Dedifferentiated amniotic fluid mesenchymal stem cell (primary cell): Measurements from ENCODE around the gene CAPN6.

Source experiments
- DNase-seq: peaks from one replicate; pipeline ENCODE4 v3.0.0-alpha.2; 2016; ENCODE audit errors: extremely low spot score

CAPN6 gene, protein sequence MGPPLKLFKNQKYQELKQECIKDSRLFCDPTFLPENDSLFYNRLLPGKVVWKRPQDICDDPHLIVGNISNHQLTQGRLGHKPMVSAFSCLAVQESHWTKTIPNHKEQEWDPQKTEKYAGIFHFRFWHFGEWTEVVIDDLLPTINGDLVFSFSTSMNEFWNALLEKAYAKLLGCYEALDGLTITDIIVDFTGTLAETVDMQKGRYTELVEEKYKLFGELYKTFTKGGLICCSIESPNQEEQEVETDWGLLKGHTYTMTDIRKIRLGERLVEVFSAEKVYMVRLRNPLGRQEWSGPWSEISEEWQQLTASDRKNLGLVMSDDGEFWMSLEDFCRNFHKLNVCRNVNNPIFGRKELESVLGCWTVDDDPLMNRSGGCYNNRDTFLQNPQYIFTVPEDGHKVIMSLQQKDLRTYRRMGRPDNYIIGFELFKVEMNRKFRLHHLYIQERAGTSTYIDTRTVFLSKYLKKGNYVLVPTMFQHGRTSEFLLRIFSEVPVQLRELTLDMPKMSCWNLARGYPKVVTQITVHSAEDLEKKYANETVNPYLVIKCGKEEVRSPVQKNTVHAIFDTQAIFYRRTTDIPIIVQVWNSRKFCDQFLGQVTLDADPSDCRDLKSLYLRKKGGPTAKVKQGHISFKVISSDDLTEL

DNA sequence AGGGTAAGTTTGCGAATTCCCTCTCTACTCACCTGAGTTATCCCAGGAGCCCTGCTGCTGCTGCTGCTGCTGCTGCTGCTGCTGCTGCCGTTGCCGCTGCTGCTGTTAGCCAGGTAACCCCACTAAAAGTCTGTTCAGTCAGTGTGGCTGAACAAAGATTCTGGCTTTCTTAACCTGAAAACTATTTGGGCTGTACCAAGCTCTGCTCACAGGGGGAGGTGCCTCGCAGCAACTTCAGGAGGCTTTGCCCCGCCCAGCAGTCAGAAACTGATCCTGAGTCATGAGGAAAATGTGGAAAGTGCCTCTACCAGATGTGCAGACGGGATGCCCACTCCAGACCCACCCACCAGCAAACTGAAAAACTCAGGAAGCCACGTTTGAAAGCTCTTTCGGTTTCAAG, at the start of gene CAPN6:
CAPN6 (minus strand) TSS at position 145 of the 400 bp plus-strand sequence. CDS start 6,547 bp downstream, outside the sequence.
- DNase-seq: no peak

DNA sequence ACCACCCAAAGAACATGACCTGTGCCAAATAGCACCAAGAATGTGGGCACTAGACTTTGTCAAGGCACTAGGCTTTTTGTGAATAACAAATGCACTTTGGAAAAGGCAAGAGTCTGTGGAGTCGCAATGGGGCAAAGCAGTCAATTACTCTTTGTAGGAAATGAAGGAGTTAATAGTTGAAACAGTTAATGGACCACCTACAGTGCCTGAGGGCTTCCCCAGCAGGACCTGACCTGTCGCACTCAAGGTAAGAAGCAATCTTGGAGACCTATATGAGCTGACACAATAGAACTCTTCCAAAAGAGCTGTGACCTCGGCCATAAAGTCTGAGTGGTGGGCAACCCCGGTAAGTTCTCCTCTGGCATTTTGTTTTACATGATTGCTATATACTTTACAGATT, 49.2 kb upstream of the CAPN6 start:
- DNase-seq: no peak

DNA sequence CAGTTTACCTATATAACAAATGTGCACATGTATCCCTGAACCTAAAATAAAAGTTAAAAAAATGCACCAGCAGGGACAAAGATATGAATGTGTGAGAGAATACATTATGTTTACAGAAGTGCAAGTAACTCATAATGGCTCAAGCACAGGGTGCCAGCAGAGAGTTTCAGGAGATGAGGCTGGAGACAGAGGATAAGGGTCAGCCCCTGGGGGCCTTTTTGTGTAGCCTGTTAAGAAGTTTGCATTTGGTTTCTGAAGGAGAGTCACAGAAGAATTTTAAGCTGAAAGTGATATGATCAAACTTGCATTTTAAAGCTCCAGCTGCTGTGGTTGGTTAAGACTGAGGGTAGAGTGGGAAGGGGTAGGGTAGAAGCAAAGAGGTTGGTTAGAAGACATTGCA, 48.6 kb upstream of the CAPN6 start:
- DNase-seq: no peak

DNA sequence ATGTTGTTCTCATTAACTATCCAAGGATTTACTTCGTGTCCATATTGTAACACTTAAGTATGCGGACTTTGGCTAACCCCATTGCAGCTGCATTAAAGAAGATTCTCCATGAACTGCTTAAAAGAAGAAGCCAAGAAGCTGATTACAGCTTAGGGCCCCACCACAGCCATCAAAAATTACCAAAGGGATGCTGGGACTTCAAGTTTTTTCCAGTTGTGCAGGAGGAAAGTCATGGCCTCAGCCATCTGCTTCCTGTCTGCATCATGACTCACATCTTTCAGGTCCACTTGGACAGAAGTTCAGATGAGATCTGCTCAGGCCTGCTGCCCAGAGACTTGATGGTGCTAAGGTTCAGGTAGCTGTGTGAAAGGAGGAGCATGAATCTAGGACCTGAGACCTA, 38.8 kb upstream of the CAPN6 start:
- DNase-seq: no peak

DNA sequence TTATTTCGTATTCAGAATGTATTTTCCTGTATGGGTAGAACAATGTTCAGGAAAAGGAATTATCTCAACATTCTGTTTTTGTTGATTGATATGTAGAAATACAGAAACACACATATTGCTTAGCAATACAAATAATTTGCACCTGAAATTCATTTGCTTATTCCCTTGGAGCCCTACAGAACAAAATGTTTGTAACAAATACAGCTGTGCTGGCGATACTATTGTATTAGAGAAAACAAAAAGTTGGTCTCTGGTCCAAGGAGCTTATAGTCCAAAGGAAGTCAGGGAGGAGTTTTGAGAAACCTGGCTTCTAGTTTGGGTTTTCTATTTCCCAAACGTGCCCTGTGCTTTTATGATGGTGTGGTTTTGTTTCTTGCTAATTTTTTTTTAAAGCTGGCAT, 37.8 kb upstream of the CAPN6 start:
- DNase-seq: no peak

DNA sequence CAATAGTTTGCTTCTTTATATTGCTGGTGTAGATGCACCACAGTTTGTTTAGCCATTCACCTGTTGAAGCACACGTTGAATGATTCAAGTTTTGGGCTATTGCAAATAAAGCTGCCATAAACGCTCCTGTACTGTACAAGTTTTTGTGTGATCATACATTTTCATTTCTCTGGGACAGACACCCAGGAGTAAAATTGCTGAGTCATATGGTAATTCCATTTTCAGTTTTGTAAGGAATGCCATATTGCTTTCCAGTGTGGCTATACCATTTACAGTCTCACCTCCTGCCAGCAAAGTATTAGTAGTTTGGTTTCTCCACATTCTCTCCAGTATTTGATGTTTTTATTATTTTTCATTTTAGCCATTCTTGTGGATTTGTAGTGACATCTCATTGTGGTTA, 32.0 kb upstream of the CAPN6 start:
- DNase-seq: no peak

DNA sequence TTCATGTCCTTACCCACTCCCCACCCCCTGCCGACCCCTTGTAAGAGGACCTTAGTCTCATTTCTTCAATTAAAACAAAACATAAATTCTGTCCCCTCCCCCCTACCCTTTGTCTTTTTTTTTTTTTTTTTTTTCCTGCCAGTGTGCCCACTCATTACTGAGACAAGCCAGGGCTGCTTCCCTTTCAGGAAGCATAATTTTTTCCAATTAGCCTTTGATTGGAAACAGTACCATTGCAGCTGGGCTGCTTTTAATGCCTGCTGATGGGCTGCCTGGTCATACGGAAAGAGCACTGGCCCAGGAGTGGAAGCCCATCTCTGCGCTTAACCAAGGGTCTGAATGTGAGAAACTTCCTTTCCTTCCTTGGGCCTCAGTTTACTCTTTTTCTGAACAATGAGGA, 18.6 kb upstream of the CAPN6 start:
- no peak for DNase-seq

DNA sequence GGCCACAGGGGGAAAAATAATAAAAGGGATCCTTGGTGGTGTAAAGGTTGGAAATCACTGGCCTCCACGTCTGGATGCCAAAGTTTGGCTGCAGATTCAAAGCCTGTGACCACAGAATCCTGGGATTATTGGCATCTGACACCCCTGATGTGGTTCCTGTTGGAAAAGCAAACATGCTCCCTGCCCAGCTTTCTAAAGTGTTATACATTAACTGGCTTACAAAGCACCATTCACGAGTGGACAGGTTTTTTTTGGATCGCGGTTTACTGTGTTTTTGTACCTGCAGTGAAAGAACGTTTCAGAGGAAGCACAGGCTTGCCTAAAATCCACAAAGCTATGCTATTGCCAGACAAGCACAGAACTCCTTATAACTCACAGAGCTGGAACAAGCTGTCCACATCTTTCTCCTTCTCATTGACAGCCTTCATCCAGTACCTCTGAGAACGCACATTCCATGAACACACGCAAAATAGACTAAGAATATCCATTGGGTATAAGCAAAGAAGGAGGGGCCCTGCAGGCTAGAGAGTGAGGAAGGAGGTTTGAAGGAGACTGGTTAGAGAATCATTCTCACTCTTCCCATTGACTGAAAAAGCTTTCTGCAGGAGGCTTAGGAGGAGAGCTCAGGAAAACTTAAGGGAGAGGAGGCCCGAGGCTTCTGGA, 14.5 kb upstream of the CAPN6 start:
- no peak for DNase-seq

DNA sequence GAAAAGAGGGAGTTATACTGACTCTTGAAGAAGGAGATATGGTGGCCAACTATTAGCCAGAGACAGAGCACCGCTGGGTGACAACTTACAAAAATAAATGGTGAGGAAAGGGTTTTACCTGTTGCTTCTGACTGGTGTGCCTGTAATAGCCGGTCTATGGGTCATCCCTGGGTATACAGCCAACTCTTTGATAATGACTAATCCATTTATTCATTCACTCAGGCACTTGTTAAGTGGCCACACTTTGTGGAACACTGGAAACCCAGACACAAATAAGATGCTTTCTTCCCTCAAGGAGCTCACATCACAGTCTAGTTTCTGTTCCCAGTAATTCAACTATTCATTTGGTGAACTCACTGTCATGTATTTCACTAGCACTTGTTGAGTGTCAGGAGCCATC, 13.2 kb upstream of the CAPN6 start:
- DNase-seq: no peak

DNA sequence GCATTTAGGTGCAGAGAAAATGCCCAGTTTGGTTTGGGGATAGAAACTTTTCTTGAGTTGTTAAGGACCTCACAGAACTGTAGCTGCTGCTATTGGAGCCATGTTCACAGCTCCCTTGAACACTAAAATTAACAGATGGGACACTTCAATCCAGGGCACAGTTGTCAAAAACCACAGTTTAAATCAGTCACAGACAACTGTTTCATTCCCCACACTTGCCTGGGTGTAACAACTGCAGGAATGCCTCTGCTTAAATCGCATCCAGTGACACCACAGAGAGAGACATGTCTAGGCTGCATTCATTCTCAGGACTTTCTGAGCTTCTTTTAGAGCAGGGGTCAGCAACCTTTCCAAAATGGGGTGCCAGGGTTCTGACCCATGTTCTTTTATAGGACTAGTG, 12.7 kb upstream of the CAPN6 start:
- DNase-seq: no peak

DNA sequence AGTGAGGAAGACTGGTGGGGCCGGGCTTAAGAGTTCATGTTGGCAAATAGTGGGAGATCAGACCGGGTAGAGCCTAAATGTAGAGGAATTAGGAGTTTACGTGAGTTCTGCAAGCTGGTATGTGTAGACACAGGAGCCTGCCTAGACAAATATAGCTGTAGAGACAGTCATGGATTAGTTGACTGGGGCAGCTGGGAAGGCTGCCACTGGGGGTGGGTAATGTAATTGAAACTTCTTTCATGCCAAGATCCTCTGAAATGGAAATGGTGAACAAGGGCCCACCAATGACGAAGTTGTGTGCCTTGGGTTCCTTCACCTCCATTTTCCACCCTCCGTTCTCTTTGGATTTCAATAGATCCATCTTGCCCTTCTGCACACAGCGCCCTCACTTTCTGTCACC, 11.9 kb upstream of the CAPN6 start:
- no peak for DNase-seq

DNA sequence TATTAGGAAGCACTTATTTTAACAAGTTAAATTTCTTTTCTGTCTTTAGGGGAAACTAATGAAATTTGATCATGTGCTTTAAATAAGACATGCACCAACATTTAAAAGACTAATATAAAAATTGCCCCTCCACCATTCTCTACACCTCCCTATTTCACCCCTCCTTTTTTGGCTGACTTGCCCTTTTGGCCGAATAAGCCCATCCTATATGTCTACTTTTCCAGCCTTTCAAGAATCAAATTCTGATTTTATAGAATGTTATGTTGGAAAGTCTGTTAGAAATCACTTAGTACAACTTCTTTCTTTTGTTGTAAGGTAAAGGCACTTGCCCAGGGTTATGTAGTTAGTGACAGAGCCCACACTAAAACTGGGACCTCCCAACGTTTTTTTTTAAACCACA, 1.8 kb downstream of the CAPN6 start:
- no peak for DNase-seq

DNA sequence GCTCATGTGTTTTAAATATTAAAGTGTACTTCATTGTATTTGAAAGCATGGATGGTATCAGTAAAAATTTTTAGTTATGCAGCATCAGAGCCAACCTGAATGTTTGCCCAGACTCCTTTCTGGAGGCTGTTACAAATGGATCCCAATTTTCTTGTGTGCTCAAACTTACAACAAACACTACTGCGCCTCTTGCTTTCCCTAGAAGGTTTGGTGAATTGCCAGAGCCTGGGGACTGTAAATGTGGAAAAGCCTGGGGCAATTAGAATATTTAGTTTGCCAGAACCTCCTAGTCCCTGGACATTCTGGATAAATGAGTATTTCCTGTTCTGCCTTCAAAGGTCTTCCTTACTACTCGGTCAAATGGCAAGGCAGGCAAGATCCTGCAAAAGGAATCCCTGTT, 4.8 kb downstream of the CAPN6 start:
- no peak for DNase-seq

DNA sequence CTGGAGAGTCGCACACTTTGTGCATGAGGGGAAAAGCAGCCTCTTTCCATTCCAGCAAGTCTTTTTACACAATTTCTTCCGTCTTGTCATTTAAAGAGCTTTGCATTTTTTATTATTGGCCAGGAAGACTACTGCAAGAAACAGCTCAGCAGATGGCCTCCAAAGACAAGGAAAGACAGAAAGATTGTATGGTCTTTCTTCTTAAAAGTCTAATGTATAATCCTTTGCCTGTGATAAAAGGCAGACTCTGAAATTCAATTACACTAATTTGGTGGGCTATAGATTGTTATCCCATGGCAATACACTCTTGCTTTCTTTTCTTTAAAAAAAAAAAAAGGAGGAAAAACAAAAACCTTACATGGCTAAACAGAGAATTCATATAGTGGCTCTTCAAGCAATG, 5.9 kb downstream of the CAPN6 start:
- DNase-seq: no peak

DNA sequence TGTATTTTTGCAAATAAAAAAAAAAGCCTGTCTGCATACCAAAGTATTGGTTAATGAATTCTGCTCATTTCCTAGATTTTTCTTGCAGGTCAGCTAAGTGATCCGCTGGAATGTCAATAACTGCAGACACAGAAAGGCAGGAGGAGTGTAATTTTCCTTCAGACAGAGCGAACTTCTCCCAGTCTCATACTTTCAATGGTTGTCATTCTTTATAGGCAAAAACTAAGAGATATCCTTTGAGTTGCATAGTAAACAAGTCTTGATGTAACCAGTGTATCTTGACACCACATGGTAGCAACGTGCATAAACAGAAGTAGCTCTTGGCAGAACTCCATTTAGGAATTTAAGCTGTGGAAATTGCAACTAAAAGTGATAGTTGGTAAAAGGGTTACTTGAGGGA, 8.2 kb downstream of the CAPN6 start:
- no peak for DNase-seq

DNA sequence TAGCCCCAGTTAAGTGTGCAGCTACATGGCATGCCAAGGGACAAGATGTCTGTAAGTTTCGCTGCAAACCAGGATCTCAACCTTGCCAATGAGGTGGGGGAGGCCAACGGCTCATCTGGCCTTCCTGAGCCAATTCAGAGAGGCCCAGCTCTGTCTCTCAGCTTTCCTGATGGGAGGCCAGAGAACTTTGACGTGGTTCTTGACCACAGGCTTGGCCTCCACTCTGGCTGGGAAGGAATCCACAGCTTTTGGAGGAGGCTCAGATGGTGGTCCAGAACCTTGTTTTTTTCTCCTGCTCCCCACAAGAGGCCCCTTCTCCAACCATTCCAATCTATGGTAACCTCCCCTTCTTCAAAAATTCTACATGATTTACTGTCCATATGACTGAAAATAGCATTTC, 9.8 kb downstream of the CAPN6 start:
- no peak for DNase-seq

DNA sequence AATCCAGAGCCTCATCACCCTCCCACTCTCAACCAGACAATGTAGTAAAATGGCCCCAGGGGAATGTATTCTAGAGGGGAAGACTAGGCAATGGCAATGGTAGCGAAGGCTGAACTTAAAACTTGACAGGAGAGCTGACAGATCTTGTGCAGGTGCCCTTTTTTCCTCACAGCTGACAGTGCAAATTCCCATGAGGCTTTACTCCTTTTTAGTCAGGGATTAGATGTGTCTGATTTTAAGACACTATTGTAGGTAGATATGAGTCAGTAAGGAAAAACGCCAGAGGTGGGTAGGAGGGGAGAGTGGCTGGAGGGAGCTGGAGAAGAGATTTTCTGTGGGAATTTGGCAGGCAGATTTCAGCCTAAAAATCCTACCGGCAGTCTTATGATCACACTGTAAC, 10.7 kb downstream of the CAPN6 start:
- DNase-seq: no peak

DNA sequence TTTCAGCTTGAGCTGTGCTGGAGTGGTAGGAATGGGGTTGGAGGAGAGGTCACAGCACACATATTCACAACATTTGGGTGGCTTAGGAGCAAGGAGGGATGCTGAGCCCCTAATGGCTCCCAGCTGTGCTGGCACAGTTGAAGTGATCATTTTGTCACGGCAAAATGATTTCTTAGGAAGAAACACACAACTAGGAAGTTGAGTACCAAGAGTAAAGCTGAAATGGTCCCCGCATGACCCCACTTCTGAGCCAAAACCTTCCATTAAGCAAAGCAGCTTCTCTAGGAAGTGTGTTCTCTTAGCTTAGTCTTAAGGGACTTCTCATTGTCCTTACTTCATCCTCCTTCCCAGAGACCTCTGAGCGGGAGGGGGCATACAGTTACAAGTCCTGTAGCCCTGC, 12.6 kb downstream of the CAPN6 start:
- no peak for DNase-seq

DNA sequence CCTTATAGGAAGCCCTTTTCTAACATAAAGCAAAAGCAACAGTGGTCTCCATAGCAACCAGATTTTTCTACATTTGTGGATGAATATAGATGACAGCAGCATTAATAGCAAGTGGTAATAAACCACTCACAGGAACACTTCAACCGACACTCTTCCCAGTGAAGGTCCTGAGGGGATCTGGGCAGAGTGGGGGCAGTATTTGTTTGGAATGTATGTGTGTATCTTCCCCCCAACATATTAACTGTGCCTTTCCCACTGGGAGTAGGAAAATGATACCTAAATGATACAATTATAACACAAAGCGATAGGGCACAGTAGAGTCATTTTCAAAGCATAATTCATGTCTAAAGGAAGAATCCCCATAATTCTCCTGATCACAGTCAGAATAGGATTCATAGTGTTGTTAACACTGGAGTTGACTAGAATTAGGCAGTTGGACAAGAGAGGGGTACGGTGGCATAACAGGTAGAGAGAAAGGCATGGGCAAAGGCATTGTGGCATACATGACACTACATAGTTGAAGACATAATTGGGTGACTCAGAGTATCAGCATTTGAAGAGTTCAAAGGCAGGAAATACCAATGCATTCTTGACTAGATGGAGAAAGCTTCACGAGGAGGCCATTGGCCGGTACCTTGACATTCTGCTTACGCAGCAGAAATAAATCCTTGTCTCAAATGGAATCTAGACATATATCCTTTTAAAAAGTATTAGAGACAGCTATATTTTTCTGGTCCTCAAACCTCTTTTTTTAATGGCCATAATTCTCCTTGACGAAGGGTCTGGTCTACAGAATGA, 15.2 kb downstream of the CAPN6 start:
- DNase-seq: no peak

DNA sequence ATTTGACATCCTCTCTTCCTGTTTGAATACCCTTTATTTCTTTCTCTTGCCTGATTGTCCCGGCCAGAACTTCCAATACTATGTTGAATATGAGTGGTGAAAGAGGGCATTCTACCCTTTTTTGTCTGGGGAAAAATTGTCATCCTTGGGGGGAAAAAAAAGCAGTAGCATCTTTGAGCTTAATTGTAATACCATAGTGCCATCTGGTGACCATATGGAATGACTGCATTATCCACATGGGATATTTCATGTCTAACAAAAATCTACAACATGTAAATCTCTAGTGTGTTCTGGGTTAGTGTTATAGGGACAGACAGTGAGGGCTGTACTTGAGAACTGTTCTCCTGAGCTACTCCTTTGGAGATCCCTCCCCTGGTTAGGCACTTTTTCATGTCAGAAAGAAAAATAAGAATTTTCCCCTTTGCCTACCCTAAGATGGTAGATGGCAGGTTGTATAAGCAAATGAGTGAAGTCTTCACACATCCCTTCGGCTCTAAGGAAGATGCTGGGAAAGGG, 26.0 kb downstream of the CAPN6 start:
- DNase-seq: no peak

DNA sequence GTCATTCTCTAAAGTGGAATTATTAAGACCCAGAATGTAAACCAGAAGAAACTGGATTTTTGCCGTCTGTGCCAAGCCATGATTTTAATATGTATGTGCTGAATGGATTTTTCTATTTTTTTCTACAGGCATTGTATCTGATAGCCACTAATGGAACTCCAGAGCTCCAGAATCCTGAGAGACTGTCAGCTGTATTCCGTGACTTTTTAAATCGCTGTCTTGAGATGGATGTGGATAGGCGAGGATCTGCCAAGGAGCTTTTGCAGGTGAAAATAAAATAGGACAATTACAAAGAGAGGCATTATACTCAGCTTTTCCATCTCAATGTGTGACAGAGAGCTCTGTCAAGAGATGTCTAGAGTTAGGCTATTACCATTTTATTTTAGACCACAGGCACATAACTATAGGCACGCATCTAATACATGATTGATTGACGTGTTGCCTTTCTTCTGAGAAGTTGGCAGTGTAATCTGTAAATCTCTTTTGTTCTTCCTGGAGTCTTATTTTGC, 53.9 kb downstream of the CAPN6 start:
- DNase-seq: no peak

DNA sequence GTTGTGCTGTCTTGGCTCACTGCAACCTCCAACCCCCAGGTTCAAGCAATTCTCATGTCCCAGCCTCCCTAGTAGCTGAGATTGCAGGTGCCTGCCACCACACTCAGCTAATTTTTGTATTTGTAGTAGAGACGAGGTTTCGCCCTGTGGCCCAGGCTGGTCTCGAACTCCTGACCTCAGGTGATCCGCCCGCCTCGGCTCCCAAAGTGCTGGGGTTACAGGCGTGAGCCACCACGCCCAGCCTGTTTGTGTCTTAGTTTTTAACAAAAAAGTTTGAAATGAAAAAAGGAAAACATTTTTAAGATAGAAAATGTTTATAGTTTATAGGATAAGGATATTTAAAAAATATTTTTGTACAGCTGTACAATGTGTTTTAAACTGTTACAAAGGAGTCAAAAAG, 62.4 kb downstream of the CAPN6 start:
- DNase-seq: no peak
